Glutamatergic neuron (in vitro differentiated cells): ENCODE results near the gene SNX20. TPM values are rescaled to one million over a fixed set of nuclear protein-coding genes. Genes with fewer than 3 reads are reported as not detected.

Experiments
- DNase-seq: peaks from one replicate; pipeline ENCODE4 v3.0.0; 2022
- H3K27ac Mint-ChIP-seq: one replicate; pipeline ENCODE4 v1.8.0; 2020; ENCODE audit warnings: mild to moderate bottlenecking, mixed read lengths, inconsistent platforms; ENCODE audit not compliant: unreplicated experiment
- H3K27me3 Mint-ChIP-seq: one replicate; pipeline ENCODE4 v1.8.0; 2020; ENCODE audit warnings: mild to moderate bottlenecking, moderate library complexity, mixed read lengths, inconsistent platforms; ENCODE audit not compliant: unreplicated experiment
- H3K36me3 Mint-ChIP-seq: one replicate; pipeline ENCODE4 v1.8.0; 2020; ENCODE audit warnings: mild to moderate bottlenecking, mixed read lengths, inconsistent platforms; ENCODE audit not compliant: unreplicated experiment
- H3K4me1 Mint-ChIP-seq: one replicate; pipeline ENCODE4 v1.8.0; 2020; ENCODE audit warnings: mild to moderate bottlenecking, low read depth, mixed read lengths, inconsistent platforms; ENCODE audit not compliant: unreplicated experiment
- H3K4me3 Mint-ChIP-seq: one replicate; pipeline ENCODE4 v1.8.0; 2020; ENCODE audit warnings: mild to moderate bottlenecking, mixed read lengths, inconsistent platforms; ENCODE audit not compliant: unreplicated experiment
- H3K9me3 Mint-ChIP-seq: one replicate; pipeline ENCODE4 v1.8.0; 2020; ENCODE audit warnings: mild to moderate bottlenecking, moderate library complexity, mixed read lengths, inconsistent platforms; ENCODE audit not compliant: unreplicated experiment
- CTCF ChIP-seq: fragments of 200-600 bp; sonication (generic); IDR thresholded peaks from one replicate; pipeline ENCODE4 v1.5.0; 2021; ENCODE audit not compliant: partially characterized antibody, unreplicated experiment
- total RNA-seq: library from RNA; stranded (reverse); fragmentation: NEBNext Ultra II Directional; extraction: Animal tissue kit (Norgen Biotek cat#: 25700); gene quantifications from one replicate; pipeline ENCODE4 v1.2.1, GENCODE V29; 2021; ENCODE audit not compliant: unreplicated experiment

Gene SNX20
- total RNA-seq, 1 donor from 2014 or later, result not detected

GRCh38 chr16:50705436-50706110 lies 24.5 kb upstream of the SNX20 start:
- DNase-seq, result no peak
- TF ChIP-seq CTCF, result no peak
- peaks cover 20% of the 10 kb centered on the region for H3K36me3 Mint-ChIP-seq
- H3K4me1 Mint-ChIP-seq, result no peaks in the 10 kb centered on the region
- no peak overlapping the region for H3K4me3 Mint-ChIP-seq
- H3K9me3 Mint-ChIP-seq, result peaks cover 4% of the 10 kb centered on the region
- H3K27me3 Mint-ChIP-seq, result no peaks in the 10 kb centered on the region
- no peak overlapping the region for H3K27ac Mint-ChIP-seq

- H3K36me3 Mint-ChIP-seq, result peaks cover 20% of the 10 kb centered on the region
- peaks cover 4% of the 10 kb centered on the region for H3K9me3 Mint-ChIP-seq
- no peak for TF ChIP-seq CTCF
- H3K27ac Mint-ChIP-seq, result no peak overlapping the region
- DNase-seq, result no peak
- H3K4me3 Mint-ChIP-seq, result no peak overlapping the region
- H3K4me1 Mint-ChIP-seq, result no peaks in the 10 kb centered on the region
- H3K27me3 Mint-ChIP-seq, result peaks cover under 1% of the 10 kb centered on the region
Measured at GRCh38 chr16:50704245-50704644, 23.1 kb upstream of the SNX20 start.

GRCh38 chr16:50702725-50703124 lies 21.6 kb upstream of the SNX20 start:
- DNase-seq, result no peak
- Mint-ChIP-seq H3K4me1 (no peaks in the 10 kb centered on the region), H3K36me3 (peaks cover 20% of the 10 kb centered on the region), H3K4me3 (no peak overlapping the region), H3K27ac (no peak overlapping the region), H3K27me3 (peaks cover 2% of the 10 kb centered on the region), H3K9me3 (peaks cover 4% of the 10 kb centered on the region)
- TF ChIP-seq CTCF, result no peak

- no peak overlapping the region for H3K27ac Mint-ChIP-seq
- peaks cover 7% of the 10 kb centered on the region for H3K9me3 Mint-ChIP-seq
- H3K4me1 Mint-ChIP-seq, result no peaks in the 10 kb centered on the region
- peaks cover 5% of the 10 kb centered on the region for H3K36me3 Mint-ChIP-seq
- H3K4me3 Mint-ChIP-seq, result no peak overlapping the region
- no peak for TF ChIP-seq CTCF
- no peak for DNase-seq
- peaks cover 2% of the 10 kb centered on the region for H3K27me3 Mint-ChIP-seq
Measured at GRCh38 chr16:50699326-50700159, 18.4 kb upstream of the SNX20 start.
